ENCODE results near the gene RNF31.

Gene RNF31

DNA sequence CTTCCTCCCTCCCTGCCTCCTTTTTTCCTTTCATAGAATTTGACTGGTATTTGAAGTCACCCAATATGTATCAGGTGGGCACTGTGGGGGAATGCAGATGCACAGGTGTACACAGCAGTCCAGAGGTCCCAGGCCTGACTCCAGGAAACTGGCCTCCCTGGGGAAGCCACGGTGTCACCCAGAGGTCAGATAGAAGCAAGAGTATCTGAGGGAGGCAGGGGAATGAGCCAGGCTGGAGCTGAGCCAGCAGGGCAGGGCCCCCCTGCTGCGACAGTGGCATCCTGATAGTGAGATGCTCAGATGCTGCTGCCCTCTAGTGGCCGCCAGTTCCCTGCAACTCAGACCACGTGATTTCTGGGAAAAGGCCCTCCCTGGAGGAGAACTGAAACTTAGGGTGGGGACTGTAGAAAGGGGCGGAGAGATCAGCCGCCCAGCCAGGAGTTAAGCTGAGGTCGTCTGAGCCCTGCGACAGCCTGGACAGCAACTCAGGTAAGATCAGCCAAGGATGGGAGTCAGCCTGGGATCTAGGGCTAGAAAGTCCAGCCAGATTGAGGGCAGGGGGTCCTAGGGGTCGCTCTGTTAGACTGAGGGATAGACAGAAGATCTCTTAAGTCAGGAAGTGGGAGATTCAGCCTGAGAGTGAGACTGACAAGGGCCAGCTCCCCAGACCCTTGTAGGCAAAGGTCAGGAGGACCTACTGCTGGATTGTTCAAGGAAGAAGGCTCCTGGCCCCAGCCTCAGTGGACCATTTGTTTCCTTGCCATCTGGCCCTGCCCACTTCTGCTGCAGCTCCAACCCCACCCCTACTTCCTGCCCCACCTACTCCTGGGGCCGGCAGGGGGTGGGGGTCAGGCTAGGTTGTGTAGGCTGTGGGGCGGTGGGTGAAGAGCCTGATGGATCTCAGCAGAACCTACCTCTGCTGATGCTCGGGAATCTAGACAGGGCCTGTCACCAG is 13.8 kb downstream of the RNF31 start, which contains the start of gene IRF9:
IRF9 (plus strand) TSS at position 416 of the 955 bp plus-strand sequence. CDS start 880 bp downstream, outside the sequence.
- peak; percentile 98 for DNase-seq

DNA sequence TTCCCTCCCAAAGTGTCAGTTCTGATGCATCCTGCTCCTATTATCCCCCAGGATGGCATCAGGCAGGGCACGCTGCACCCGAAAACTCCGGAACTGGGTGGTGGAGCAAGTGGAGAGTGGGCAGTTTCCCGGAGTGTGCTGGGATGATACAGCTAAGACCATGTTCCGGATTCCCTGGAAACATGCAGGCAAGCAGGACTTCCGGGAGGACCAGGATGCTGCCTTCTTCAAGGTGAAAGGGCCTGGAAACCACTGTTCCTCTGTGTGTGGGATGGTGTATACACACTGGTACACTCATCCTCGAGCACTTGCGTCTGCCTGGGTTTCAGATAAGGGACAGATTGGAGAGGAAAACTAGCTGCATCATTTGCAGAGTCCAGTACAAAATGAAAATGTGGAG is 14.8 kb downstream of the RNF31 start:
- DNase-seq, result no peak

DNA sequence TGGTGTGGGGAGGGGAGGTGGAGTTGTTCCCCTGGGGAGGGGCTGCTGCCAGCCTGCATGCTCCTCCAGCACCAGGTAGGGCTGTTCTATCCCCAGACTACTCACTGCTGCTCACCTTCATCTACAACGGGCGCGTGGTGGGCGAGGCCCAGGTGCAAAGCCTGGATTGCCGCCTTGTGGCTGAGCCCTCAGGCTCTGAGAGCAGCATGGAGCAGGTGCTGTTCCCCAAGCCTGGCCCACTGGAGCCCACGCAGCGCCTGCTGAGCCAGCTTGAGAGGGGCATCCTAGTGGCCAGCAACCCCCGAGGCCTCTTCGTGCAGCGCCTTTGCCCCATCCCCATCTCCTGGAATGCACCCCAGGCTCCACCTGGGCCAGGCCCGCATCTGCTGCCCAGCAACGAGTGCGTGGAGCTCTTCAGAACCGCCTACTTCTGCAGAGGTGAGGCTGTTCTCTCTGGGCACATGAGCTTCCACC is 17.3 kb downstream of the RNF31 start:
- no peak for DNase-seq

DNA sequence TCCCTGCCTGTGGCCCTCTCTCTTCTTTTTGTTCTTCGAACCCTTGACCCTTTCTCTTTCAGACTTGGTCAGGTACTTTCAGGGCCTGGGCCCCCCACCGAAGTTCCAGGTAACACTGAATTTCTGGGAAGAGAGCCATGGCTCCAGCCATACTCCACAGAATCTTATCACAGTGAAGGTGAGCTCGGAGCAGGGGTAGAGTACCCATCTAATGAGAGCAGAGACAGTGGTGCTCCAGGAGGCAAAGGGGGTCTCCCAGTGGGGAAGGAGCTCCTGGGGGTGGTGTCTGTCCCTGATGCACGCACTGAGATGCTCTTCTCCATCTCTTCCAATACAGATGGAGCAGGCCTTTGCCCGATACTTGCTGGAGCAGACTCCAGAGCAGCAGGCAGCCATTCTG is 18.5 kb downstream of the RNF31 start:
- no peak for DNase-seq

DNA sequence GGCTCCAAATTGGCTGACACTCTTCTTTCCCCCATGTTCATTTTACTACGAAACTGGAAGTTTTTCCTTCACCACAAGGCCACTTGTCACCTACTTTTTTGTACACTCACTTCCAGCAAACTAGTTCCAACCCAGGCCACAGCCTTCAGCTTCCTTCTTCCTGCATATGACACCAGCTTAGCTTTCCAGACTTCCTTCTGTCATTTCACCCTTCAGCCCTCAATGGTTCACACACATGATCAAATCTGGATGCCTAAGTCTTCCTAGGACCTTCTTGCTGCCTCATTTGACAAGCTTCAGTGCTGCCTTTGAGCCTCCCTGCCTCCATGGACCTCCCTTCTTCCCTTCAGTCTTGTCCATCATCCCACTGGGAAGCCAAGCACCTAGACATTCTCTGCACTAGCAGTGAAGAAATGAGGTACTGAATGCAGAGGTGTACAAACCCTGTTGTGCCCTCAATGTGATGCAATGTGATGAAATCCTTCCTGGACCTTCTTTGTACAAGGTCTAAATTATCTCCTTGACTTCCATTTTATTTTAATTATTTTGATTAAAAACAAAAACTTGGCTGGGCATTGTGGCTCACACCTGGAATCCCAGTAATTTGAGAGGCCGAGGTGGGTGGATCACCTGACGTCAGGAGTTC is 20.3 kb downstream of the RNF31 start:
- no peak for DNase-seq

DNA sequence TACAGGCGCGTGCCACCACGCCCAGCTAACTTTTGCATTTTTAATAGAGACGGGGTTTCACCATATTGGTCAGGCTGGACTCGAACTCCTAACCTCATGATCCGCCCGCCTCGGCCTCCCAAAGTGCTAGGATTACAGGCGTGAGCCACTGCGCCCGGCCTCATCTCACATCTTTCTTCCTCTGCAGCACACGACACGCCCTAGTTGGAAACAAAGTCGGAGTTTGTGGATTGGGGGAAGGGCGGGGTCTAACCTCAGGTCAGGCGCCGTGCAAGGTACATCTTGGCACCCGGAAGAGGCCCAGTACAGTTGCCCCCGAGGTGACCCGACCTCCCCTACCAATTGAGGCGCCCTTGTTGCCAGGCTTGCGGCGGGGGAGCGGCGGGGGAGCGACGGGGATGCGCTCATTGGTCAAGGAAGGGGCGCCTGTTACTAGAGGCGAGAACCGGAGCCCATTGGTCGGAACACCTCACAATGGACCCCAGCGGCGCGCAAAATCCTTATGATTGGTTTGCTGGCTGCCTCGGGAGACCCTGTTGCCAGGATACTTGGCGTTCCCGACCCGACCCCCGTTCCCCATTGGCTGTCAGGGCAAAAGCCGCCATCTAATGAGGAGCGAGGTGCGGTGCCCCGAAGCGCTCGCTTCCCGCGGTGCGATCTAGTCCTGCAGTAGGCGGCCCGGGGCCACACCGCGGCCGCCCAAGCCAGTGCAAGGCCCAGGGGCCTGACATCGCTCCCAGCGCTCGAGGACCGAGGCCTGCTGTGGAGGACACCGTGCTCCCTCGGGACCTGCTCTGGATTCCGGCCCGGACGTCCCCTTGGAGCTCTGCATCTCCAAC is 24.3 kb downstream of the RNF31 start, which contains the start of gene REC8:
REC8 (plus strand) TSS at position 659 of the 839 bp plus-strand sequence. CDS start 473 bp downstream, outside the sequence.
- peak; percentile 98 for DNase-seq

DNA sequence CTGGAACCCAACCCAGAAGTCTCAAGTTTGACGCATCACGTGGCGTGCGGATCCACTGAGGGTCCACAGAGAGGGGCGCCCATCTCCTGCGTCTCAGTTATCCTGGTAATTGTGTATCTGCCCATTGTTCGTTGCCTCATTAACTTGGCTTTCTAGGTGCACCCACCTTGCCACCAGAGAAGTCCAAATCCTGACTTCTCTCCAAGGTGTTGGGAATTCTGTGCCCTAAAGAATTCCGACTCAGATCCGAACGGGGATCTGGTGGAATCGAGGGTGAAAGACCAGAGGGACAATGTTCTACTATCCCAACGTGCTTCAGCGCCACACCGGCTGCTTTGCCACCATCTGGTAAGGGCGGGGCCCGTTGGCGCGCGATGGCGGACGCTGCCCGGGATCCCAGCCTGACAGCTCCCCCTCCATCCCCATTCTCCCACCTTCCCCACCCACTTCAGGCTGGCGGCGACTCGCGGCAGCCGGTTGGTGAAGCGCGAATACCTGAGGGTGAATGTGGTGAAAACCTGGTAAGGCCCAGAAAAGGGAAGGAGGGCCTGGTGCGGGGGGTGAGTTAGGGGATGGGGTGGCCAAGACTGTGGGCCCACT is 25.1 kb downstream of the RNF31 start:
- peak; percentile 49 for DNase-seq

DNA sequence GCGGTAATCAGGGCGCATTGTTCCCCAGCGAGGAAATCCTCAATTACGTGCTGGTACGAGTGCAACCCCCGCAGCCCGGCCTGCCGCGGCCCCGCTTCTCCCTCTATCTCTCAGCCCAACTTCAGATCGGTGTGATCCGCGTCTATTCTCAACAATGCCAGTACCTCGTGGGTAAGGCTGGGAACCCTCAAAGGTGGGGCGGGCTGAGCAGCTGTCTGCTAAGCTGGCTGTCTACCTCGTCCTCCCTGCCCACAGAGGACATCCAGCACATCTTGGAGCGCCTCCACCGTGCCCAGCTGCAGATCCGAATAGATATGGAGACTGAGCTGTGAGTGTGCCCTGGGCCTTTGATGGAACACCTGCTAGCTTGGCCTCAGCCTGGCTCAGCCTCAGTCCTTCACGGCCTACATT is 25.6 kb downstream of the RNF31 start:
- no peak for DNase-seq

DNA sequence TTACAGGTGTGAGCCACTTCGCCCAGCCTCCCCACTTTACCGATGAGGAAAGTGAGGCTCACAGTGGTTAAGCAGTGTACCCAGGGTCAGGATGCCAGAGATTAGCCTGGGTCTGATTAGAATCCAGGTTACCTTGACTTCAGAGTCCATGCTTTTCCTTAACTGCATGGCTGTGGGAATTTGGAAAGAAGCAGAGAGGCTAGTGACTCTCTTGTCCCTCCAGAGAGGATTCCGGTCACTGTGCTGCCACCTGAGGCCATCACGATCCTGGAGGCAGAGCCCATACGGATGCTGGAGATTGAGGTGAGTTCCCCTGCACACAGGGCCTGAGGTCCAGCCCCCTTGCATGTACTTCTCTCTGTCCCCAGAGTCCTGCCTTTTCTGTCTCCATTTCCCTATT is 29.3 kb downstream of the RNF31 start:
- no peak for DNase-seq

DNA sequence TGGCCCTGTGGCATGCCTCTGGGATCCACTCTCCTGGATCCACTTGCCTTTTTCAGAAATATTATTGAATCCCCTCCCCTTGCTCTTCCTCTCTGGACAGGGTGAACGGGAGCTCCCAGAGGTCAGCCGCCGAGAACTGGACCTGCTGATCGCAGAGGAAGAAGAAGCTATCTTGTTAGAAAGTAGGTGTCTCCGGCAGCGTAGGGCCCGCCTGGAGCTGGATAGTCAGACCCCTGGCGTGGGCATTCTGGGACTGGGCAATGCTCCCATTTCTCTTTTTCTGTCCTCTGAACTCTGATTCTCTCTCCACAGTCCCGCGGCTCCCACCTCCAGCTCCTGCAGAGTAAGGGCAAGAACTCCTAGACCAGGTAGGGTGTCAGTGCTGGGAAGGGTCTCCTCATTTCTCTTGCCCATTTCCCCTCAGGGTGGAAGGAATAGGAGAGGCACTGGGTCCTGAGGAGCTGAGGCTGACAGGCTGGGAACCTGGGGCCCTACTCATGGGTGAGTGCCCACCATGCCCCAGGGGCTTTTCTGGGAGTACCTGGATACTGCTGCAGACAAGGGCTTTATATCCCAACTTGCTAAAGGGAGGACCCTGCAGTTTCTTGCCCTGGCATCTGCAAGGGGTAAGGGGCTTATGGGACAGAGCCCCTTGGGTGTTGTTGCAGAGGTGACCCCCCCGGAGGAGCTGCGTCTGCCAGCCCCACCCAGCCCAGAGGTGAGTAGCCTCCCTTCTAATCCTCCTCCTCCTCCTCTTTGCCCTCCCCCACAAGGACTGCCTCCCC is 29.9 kb downstream of the RNF31 start:
- DNase-seq, result no peak

DNA sequence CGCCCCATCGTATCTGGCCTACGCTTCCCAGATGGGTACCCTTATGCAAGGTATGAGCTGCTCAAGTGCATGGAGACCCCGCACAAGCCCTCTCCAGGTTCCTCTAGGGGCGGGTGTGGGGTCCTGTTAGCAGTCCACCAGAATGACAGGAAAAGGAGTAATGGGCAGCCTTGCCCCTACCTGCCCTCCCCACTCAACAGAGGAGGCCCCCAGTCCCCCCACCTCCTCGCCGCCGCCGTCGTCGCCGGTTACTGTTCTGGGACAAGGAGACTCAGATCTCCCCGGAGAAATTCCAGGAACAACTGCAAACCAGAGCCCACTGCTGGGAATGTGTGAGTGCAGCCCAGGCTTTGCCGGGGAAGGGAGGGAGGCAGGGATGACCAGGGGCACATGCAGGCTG is 30.6 kb downstream of the RNF31 start:
- no peak for DNase-seq

DNA sequence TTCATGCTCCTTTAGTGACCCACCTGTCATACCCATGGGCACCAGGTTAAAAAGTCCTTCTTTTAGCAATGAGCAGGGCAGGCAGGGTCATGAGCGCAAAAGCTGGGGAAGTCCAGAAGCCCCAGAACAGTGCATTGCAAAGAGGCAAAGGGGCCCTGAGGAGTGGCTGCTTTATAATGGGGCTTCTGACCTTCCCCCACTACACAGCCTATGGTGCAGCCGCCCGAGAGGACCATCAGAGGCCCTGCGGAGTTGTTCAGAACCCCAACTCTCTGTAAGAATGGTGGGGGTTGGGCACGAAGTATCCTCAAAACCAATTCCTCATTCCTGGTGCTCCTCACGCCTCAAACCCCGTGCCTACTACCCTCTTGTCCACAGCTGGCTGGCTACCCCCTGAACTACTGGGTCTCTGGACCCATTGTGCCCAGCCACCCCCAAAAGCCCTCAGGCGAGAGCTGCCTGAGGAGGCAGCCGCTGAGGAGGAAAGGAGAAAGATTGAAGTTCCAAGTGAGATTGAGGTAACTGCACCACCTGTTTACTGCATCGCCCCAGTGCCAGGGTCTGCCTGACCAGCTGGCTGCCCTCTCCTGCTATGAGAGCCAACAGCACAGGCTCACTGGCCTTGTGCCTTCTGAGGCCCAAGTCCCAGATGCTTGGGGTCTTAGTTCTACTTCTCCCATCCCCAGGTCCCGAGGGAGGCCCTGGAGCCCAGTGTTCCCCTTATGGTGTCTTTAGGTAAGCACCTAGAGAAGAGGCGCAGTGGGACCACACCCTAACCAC is 31.3 kb downstream of the RNF31 start:
- DNase-seq, result no peak

DNA sequence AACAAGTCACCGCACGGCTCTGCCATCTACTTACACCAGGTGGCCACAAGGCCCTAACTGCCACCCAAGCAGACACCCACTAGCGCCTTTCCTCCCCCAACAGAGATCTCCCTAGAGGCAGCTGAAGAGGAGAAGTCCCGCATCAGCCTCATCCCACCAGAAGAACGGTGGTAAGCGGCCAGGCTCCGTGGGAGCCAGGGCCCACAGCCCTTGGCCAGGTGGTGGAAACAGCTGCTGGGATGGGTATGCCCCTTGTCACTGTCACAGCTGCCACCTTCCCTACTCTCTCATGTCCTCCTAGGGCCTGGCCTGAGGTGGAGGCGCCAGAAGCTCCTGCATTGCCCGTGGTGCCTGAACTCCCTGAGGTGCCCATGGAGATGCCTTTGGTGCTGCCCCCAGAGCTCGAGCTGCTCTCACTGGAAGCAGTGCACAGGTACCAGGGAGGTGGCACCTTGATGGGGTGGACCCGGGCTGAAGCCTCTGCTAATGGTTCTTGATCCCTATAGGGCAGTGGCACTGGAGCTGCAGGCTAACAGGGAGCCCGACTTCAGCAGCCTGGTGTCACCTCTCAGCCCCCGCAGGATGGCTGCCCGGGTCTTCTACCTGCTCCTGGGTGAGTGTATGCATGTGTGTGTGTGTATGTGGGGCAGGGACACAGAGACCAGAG is 32.1 kb downstream of the RNF31 start:
- no peak for DNase-seq

DNA sequence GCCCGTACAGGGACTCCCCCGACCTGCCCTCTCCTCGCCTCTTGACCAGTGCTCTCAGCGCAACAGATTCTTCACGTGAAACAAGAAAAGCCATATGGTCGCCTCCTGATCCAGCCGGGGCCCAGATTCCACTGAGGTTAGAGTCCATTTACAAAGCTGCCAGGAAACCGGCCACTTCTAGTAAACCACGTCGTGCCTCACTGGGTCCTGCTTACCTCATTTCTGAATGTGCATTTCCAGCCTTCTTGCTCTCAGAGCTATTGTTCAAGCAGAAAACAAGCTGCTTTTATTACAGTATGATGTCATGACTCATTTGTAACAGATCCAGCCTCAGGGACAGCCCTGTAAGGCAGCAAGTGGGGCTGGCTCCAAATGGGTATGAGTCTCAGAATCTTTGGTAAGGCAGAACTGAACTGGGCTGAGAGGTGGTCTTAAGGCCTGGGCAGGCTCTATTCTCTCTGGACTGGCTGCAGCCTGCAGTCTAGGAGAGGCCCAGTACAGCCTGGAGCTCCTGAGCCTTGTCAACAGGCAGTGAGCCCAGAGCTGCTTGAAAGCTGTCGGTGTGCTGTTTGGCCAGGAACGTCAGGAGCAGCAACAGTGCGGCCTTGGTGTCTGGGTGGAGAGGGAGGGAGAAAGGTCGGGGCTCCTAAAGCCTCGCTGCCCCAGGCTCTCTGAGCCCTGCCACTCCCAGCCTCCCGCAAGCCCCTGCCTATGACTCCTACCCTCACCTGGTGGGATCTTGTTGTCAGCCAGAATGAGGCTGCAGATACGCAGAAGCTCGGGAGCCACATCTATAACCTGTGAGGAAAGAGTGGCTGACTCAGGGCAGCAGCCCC is 32.9 kb downstream of the RNF31 start:
- no peak for DNase-seq

DNA sequence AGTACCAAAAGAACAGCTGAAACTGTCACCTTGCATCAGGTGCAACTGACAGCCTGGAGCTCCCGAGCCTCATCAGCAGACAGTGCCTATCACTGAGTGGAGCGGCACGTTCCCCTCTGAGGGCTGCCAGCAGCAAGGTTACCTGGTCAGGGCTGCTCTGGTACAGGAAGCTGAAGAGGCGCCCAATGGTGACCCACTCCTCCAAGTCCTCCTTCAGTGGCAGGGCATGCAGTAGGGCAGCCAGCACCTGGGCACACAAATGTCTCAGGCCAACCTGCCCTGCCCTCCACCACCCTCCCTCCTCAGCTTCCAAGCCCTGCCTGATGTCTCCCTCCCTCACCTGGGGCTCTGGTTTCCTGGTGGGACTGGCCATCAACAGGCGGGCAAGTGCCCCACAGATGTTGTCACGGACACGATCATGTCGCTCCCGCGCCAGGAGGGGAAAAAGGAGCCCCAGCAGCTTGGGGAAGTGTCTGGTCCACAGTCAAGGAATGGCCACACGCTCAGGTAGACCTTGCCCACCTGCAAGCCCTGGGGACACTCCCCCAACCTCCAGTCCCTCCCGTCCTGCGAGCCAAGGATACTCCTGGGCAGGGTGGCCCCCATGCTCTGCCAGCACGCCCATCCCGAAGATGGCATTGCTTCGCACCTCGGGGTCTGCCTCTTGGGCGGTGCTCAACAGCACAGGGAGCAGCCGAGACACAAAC is 34.2 kb downstream of the RNF31 start:
- DNase-seq, result peak; percentile 0

DNA sequence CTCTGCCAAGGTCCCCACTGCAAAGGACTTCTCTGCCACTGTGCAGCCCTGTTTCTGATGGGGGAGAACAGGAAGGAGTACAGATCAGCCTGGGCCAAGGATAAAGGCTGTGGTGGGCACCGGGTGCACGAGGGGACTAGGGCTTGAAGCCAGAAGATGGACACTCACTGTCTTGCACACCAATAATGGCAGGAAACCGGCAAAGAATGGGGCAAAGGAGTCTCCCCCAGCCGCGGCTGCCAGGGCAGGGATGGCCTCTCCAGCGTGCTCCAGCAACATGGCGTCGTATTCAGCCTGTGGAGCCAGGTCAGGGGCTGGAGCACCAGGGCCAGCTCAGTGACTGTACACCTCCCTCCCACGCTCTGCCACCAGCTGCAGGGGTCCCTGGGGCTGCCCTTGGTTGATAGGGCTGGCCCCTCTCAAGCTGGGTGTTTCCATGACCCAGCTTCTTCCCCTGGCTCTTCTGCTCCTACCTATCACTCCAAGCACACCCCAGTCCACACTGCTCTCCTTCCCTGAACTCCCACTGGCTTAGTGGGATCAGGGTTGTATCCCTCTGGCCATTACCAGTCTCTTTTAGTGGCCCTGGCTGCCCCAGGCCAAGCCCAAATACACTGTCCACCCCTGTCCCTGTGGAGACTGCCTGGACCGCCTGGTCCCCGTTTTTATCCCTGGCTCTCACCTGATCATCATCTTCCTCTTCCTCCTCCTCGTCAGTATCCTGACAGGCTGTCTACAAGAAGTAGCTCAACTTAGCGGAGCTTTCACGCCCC is 35.0 kb downstream of the RNF31 start:
- no peak for DNase-seq

DNA sequence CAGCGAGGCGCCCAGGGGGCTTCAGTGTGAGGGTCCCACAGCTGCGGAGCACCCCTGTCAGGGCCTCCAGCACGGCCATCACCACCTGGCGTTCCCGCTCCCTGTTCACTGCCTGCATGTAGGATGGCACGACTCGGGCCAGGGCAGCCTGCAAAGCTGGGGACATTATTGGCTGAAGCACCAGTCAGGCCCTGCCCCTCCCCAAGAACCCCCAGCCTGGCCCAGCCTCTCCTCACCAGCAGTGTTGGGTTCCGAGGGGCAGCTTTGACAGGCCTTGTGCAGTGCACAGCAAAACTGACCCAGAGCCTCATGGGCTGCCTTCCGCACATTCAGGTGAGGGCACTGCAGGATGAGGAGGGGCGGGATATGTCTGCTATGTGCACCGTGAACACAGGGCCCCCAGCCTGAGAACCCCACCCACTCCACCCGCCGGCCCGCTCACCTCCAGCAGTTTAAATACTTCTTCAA is 35.8 kb downstream of the RNF31 start:
- no peak for DNase-seq
